GM23248 (cell line): ENCODE data around the gene PEG3.

Experiments used
- EZH2 ChIP-seq: fragments of 200-600 bp; sonication (generic); IDR thresholded peaks from 2 replicates; pipeline ENCODE4 v1.6.1; 2018; ENCODE audit warnings: antibody characterized with exemption, mild to moderate bottlenecking; ENCODE audit not compliant: insufficient read depth, poor library complexity, severe bottlenecking
- EZH2phosphoT487 ChIP-seq: fragments of 200-600 bp; sonication (generic); IDR thresholded peaks from 2 replicates; pipeline ENCODE4 v1.6.1; 2018; ENCODE audit warnings: antibody characterized with exemption, moderate library complexity, mild to moderate bottlenecking, low read depth; ENCODE audit not compliant: insufficient read depth

GRCh38 chr19:56842412-56842811 lies 1.9 kb upstream of the PEG3 start:
- TF ChIP-seq EZH2 (no peak), EZH2phosphoT487 (no peak)
